GM06990 (cell line): ENCODE data around the gene SPAG16.

Experiments used
- DNase-seq: peaks from one replicate; pipeline ENCODE4 v3.0.0-alpha.2; 2011; ENCODE audit not compliant: insufficient read length; ENCODE audit errors: extremely low read depth
- H3K27me3 ChIP-seq: replicated peaks from 2 replicates; pipeline ENCODE4 v1.6.0; 2011; ENCODE audit warnings: low read length; ENCODE audit not compliant: control insufficient read depth, insufficient read depth
- H3K36me3 ChIP-seq: 2 replicates; pipeline ENCODE4 v1.5.1; 2011; ENCODE audit warnings: low read length; ENCODE audit not compliant: control insufficient read depth, insufficient read depth
- H3K4me3 ChIP-seq: replicated peaks from 2 replicates; pipeline ENCODE4 v1.5.1; 2011; ENCODE audit warnings: low read depth, mild to moderate bottlenecking, control low read depth, low read length
- CTCF ChIP-seq: IDR thresholded peaks from 2 replicates; pipeline ENCODE4 v1.5.1; 2011; ENCODE audit warnings: low read length, control low read depth, mild to moderate bottlenecking, inconsistent platforms; ENCODE audit not compliant: insufficient read depth, poor library complexity, severe bottlenecking

Gene SPAG16

GRCh38 chr2:213246497-213247281, 37.6 kb upstream of the SPAG16 start:
- Histone ChIP-seq H3K4me3 (no peak overlapping the region), H3K27me3 (no peaks in the 10 kb centered on the region), H3K36me3 (no peaks in the 10 kb centered on the region)
- no peak for DNase-seq
- TF ChIP-seq CTCF, result peak; percentile 75

GRCh38 chr2:213247566-213247965, 36.7 kb upstream of the SPAG16 start:
- TF ChIP-seq CTCF, result no peak
- DNase-seq, result no peak
- Histone ChIP-seq H3K27me3 (no peaks in the 10 kb centered on the region), H3K36me3 (no peaks in the 10 kb centered on the region), H3K4me3 (no peak overlapping the region)

- TF ChIP-seq CTCF, result no peak
- no peak overlapping the region for H3K4me3 ChIP-seq
- no peaks in the 10 kb centered on the region for H3K36me3 ChIP-seq
- no peak for DNase-seq
- H3K27me3 ChIP-seq, result no peaks in the 10 kb centered on the region
These were observed 35.6 kb upstream of the SPAG16 start for GRCh38 chr2:213248637-213249036.

GRCh38 chr2:213249502-213249901, 34.8 kb upstream of the SPAG16 start:
- Histone ChIP-seq H3K27me3 (no peaks in the 10 kb centered on the region), H3K36me3 (no peaks in the 10 kb centered on the region), H3K4me3 (no peak overlapping the region)
- DNase-seq, result no peak
- TF ChIP-seq CTCF, result no peak

- no peaks in the 10 kb centered on the region for H3K36me3 ChIP-seq
- H3K27me3 ChIP-seq, result no peaks in the 10 kb centered on the region
- peak; percentile 55 for TF ChIP-seq CTCF
- DNase-seq, result no peak
- H3K4me3 ChIP-seq, result no peak overlapping the region
These were observed 32.6 kb upstream of the SPAG16 start for GRCh38 chr2:213251618-213252017.
